AML-193 (cell line): Measurements from ENCODE around the gene TFIP11.

Experiments used
- DNase-seq, 2 experiments: peaks; one replicate each; lab custom pipeline; 2025; lab: John Stamatoyannopoulos, UW

Gene TFIP11

DNA sequence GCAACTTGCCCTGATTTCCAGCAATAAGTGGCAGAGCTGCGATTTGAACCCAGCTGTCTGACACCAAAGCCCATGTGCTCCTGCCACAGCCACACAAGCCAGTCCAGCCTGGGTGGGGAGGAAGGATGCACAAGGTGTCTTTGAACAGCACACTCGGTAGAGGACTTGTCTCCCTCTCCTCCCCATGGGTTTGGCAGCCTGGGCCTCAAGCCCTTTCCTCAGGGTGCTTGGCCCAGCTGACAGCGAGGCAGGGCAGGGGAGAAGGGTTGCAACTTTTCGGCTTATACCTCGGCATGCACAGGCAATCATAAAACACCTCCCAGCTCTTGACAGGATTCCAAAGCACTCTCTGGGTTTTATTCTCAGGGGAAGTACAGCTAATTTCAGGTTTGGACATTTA lies 63.9 kb downstream of the TFIP11 start:
- no peak for DNase-seq

DNA sequence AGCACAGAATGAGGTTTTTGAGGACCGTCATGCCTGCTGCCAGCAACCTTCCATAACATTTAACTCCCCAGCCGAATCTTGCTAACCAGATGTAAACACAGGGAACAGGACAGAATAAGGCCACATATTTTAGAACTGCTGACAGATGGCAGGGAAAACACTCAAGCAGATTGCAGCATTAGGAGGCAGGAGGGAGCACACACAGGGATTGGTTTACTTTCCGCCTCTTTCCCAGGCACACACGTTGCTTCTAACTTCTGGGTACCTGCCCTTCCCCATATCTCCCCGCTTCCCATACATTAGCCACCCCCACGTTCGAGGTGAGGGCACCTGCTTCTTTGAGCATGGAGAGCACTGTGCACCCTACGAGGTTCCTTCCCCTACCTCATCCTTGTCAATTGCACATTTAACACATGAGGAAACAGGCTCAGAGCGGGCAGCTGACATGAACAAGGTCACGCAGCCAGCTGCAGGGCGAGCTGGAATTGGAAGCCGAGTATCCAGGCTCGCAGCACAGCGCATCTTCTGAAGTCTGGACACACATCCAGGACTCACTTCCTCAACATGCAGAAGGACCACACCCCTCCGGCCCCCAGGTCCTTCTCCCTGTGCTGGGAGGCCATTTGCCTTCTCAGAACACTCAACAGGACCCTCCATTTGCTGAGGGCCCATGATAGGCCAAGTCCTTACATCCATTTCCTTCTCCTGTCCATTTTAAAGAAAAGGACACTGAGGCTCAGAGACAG lies 64.5 kb downstream of the TFIP11 start:
- no peak for DNase-seq

DNA sequence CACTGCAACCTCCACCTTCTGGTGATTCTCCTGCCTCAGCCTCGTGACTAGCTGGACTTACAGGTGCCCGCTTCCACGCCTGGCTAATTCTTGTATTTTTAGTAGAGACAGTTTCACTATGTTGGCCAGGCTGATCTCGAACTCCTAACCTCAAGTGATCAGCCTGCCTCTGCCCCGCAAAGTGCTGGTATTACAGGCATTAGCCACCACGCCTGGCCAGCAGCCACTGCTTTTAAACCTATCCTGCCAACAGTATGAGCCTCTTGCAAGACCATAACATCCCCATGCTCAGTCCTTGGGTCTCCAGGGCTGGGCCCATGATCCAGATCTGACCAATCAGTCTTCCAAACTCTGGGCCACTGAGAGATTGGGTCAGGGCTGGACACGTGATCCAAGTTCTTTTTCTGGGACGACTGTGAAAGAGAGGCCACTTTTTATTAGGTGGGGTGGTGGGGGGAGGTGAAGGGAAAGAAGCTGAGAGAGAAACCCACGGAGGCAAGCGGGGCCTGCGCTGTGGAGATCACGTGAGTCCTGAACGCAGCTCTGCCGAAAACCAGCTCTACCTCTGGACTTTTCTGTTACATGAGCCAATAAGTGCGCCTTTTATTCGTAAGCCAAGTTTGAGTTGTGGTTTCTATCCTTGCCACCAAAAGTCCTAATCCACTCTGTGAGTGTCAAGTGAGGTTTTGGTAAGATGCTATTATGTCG lies 65.3 kb downstream of the TFIP11 start:
- no peak for DNase-seq

DNA sequence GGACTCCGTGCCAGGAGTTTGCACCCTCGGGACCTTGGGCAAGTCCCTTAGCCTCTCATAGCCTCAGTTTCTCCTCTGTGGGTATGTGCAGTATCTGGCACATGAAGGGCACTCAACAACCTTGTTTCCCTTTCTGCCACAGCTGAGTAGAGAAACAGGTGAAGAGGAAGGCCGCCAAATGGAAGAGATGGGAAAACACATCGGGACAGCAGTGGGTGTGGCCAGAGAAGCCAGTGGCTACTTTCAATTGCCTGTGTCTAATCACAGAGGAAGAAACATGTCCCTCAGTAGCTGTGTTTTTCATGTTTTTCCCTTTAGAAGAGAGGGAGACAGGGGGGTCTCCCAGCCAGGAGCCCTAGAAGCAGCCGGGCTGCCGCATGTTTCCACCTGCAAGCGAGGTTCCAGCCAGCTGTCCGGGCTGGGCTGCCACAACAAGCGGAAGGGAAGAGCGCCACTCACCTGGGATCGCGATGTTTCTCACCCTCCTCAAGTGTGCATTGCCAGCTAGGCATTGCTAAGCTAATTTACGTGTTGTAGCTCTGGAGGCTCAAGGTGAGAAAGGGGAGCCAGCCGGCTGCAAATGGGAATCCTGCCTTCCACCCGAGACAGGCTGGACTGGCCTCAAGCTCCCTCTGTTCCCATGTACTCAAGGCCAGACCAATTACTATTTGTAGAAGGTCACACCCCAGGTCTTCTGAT lies 66.5 kb downstream of the TFIP11 start:
- DNase-seq: no peak

DNA sequence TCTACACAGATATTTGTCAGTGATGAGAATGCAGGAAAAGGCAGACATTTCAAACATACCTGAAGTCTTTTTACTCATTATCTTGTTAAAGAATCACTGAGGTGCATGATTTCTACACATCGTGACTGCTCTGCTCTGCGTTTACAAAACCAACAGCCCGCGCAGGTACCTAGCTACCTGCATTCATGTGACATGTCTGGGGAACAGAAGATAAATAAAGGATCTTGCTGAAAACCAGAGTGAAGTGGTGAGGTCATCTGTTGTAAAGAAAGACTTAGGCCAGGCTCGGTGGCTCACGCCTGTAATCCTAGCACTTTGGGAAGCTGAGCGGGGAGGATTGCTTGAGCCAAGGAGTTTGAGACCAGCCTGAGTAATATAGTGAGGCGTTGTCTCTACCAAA lies 67.5 kb downstream of the TFIP11 start:
- no peak for DNase-seq

DNA sequence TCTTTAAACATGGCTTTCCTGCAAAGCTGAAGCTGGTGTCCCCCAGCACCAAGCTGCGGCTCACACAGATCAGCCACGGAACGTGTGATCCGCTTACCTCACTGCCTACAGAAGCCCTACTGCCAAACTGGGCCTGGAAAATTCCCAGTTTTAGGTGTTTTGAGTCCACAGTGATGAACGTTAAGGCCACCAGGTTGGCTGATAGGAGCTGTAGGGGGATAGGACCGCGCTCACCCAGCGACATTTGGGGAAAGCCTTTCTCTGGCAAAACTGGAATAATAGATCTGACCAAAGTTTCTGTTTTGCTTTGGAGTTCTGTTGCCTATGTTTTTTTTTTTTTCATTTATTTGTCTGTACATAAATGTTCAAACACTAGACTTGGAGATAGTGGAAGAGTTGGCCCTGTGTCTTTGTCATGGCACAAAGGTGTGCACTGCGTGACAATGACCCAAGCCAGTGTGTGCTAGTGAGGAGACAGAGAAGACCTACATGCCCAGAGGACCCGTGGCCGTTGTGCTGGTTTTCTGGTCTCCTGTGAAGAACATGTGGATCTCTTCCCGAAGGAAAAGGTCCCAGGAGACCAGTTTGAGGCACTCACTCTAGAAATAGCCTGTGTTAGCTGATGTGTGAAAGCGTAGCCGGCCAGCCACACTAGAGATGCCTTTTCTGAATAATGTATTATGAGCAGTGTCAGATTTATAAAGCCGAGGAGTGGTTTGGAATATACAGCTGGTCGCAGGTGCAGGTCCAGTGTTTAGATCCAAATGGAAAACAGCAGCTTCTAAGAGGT lies 68.2 kb downstream of the TFIP11 start:
- DNase-seq: no peak

DNA sequence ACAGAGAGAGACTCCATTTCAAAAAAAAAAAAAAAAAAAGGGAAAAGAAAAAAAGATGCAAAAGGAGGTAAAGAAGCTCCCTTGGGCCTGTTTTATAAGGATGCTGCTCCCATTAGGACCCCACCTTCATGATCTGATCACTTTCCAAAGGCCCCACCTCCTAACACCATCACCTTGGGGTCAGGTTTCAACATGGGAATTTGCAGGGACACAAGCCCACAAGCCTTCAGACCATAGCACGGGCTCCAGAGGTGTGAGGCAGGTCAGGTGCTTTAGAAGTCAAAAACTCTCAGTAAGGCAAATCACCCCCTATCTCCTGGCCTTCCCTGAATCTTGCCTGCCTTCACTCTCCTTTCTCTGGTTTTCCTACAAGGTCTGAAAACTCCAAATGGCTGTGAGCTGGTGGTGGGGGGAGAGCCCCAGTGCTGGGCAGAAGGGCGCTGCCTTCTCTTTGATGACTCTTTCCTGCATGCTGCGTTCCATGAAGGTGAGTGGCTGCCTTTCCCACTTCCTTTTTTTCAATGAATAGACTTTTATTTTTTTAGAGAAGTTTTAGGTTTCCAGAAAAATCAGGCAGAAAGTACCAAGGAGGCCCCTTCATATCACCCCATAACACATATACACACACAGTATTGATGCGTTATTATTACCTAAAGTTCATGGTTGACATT lies 70.1 kb downstream of the TFIP11 start:
- no peak for DNase-seq
